NB4 (cell line): Measurements from ENCODE around the gene MOV10.

Experiments
- MYC ChIP-seq: IDR thresholded peaks from 2 replicates; pipeline ENCODE4 v1.6.1; 2011; ENCODE audit warnings: low read depth, low read length
- POLR2A ChIP-seq: IDR thresholded peaks from 2 replicates; pipeline ENCODE4 v1.6.1; 2011; ENCODE audit warnings: mild to moderate bottlenecking; ENCODE audit not compliant: insufficient read length; ENCODE audit errors: extremely low read depth
- TF ChIP-seq, protein P1 (sequence below): IDR thresholded peaks from one replicate; pipeline ENCODE4 v1.5.1; 2012; ENCODE audit warnings: low read depth, low read length

DNA sequence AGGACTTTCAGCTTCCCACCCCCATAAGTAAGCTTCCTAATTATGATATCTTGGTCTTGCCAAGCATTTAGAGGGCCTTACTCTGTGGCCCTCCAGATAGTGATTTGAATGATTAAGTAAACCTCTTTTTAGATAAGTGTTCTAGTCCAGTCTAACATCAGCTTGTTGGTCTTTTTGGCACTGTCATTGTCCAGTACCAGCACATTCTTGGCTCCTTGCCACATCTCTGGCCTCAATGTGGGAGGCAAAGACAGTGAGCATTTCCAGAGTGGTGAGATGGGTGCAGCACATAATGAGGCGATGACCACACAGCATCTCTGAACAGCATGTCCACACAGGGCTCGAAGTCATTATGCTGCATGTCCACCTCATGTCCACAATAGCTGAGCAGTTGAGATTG, 48.8 kb upstream of the MOV10 start:
- TF ChIP-seq, protein P1, sequence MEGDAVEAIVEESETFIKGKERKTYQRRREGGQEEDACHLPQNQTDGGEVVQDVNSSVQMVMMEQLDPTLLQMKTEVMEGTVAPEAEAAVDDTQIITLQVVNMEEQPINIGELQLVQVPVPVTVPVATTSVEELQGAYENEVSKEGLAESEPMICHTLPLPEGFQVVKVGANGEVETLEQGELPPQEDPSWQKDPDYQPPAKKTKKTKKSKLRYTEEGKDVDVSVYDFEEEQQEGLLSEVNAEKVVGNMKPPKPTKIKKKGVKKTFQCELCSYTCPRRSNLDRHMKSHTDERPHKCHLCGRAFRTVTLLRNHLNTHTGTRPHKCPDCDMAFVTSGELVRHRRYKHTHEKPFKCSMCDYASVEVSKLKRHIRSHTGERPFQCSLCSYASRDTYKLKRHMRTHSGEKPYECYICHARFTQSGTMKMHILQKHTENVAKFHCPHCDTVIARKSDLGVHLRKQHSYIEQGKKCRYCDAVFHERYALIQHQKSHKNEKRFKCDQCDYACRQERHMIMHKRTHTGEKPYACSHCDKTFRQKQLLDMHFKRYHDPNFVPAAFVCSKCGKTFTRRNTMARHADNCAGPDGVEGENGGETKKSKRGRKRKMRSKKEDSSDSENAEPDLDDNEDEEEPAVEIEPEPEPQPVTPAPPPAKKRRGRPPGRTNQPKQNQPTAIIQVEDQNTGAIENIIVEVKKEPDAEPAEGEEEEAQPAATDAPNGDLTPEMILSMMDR: no peak
- TF ChIP-seq POLR2A: no peak
- TF ChIP-seq MYC: no peak
